HL-60/S4 treated with retinoic acid at 250 ng/mL for 4 days and 3 days (cell line): ENCODE measurements around the gene ITIH1.

Source experiments
- in situ Hi-C: fragments of 300-500 bp; cut with MboI; formaldehyde crosslinking; loops from 2 replicates; pipeline ENCODE4 v1.7.0; 2022; ENCODE audit warnings: low sequenced_read_pairs

Gene ITIH1, protein sequence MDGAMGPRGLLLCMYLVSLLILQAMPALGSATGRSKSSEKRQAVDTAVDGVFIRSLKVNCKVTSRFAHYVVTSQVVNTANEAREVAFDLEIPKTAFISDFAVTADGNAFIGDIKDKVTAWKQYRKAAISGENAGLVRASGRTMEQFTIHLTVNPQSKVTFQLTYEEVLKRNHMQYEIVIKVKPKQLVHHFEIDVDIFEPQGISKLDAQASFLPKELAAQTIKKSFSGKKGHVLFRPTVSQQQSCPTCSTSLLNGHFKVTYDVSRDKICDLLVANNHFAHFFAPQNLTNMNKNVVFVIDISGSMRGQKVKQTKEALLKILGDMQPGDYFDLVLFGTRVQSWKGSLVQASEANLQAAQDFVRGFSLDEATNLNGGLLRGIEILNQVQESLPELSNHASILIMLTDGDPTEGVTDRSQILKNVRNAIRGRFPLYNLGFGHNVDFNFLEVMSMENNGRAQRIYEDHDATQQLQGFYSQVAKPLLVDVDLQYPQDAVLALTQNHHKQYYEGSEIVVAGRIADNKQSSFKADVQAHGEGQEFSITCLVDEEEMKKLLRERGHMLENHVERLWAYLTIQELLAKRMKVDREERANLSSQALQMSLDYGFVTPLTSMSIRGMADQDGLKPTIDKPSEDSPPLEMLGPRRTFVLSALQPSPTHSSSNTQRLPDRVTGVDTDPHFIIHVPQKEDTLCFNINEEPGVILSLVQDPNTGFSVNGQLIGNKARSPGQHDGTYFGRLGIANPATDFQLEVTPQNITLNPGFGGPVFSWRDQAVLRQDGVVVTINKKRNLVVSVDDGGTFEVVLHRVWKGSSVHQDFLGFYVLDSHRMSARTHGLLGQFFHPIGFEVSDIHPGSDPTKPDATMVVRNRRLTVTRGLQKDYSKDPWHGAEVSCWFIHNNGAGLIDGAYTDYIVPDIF

GRCh38 chr3:52777127-52777958, at the start of gene ITIH1:
ITIH1 (plus strand) TSS chr3:52777599; CDS start chr3:52777616, 17 bp downstream.
- in situ Hi-C loops: no loop called here

GRCh38 chr3:52728753-52729152, 48.6 kb upstream of the ITIH1 start:
- in situ Hi-C loops: loop anchor here (25.0 kb wide), 1 partner anchor 334 kb away; no protein-coding TSS in a partner anchor

GRCh38 chr3:52730681-52731080, 46.7 kb upstream of the ITIH1 start:
- in situ Hi-C loops: loop anchor here (25.0 kb wide), 1 partner anchor 332 kb away; no protein-coding TSS in a partner anchor

DNA sequence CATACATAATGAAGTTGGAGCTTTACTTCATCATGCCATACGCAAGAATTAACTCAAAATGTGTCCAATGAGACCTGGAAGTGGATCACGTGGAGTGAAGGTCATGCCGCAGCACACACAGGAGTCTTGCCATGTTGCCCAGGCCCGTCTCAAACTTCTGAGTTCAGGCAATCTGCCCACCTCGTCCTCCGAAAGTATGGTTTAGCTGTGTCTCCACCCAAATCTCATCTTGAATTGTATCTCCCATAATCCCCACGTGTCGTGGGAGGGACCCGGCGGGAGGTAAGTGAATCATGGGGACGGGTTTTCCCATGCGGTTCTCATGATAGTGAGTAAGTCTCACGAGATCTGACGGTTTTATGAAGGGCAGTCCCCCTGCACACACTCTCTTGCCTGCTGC, 45.8 kb upstream of the ITIH1 start:
- in situ Hi-C loops: loop anchor here (25.0 kb wide), 1 partner anchor 331 kb away; no protein-coding TSS in a partner anchor

GRCh38 chr3:52733256-52733891, 44.0 kb upstream of the ITIH1 start:
- in situ Hi-C loops: loop anchor here (25.0 kb wide), 1 partner anchor 329 kb away; no protein-coding TSS in a partner anchor

GRCh38 chr3:52739730-52740129, 37.7 kb upstream of the ITIH1 start:
- in situ Hi-C loops: loop anchor here (25.0 kb wide), 1 partner anchor 323 kb away; no protein-coding TSS in a partner anchor

- in situ Hi-C loops: loop anchor here (25.0 kb wide), 1 partner anchor 320 kb away; no protein-coding TSS in a partner anchor
Measured at GRCh38 chr3:52742418-52743041, 34.9 kb upstream of the ITIH1 start.

DNA sequence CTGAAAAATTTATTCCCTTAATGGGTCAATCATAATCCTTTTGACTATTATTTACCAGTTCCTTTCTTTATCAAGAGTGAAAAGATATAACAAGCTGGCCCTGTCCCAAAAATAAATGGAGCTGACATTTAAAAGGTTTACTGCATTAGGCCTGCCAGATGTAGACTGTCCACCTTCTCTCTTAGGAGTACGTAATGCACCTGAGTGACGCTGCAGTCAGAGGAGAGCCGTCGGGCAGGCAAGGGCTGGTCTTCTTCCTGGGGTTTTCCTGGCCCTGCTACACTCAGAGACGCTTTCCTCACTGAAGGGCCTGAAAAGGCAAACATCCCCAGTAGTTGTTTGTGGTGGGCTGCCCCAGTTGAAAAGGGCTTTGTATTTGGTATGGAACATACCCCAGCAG, 34.2 kb upstream of the ITIH1 start:
- in situ Hi-C loops: loop anchor here (25.0 kb wide), 1 partner anchor 319 kb away; no protein-coding TSS in a partner anchor

GRCh38 chr3:52743721-52744120, 33.7 kb upstream of the ITIH1 start:
- in situ Hi-C loops: loop anchor here (25.0 kb wide), 1 partner anchor 319 kb away; no protein-coding TSS in a partner anchor

DNA sequence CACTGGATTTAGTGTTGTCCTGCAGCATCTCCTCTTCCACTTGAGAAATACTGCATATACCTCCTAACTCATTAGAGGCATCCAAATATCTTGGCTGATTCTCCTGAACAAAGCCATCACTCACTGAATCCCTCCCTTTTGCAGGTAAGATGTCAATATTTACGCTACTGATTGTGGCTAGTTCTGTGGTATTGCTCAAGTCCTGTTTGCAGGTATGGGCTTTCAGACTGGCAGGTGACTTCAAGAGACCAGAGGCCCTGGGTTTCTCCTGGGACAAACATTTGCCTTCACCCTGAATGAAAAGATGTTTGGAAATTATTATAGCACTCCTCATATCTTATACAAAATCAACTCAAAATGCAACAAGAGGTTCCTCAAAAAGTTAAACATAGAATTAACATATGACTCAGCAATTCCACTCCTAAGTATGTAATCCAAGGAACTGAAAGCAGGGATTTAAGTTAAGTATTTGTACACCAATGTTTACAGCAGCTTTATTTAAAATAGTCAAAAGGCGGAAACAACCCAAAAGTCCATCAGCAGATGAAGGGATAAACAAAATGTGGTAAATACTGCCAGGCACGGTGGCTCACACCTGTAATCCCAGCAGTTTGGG, 25.2 kb upstream of the ITIH1 start:
- in situ Hi-C loops: no loop called here

DNA sequence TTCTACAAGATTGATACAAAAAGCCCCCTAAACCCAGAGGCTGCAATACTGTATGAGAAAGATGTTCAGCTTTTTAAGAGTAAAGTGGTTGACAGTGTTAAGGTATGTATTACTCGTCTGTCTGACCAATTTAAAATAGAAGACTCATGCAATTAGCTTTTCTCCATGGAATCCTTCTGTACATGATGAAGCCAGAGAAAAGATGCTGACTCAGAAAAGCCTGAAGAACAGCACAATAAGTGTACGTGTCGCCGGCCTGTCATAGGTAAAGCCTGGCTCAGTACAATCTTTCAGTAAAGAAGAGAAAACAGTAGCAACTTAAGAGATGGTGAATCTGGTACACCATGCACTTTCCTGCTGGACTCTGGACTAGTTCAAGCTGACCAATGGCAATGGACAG, 23.0 kb upstream of the ITIH1 start:
- in situ Hi-C loops: no loop called here

DNA sequence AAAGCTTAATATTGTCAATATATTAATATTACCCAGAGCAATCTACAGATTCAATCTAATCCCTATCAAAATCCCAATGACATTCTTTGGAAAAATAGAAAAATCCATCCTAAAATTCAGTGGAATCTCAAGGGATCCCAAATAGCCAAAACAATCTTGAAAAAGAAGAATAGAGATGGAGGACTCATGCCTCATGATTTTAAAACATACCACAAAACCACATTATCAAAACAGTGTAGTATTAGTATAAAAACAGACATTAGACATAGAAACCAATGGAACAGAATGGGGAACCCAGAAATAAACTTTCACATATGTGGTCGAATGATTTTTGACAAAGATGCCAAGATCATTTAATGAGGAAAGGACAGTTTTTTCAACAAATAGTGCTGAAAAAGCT, 21.3 kb upstream of the ITIH1 start:
- in situ Hi-C loops: no loop called here

GRCh38 chr3:52763466-52763865, 13.9 kb upstream of the ITIH1 start:
- in situ Hi-C loops: no loop called here

- in situ Hi-C loops: no loop called here
Measured at GRCh38 chr3:52769786-52770455, 7.5 kb upstream of the ITIH1 start.

- in situ Hi-C loops: no loop called here
Measured at GRCh38 chr3:52770496-52771333, 6.7 kb upstream of the ITIH1 start, which contains the start of gene NEK4. NEK4 (minus strand) TSS chr3:52770940; CDS start chr3:52770746, 194 bp downstream.

DNA sequence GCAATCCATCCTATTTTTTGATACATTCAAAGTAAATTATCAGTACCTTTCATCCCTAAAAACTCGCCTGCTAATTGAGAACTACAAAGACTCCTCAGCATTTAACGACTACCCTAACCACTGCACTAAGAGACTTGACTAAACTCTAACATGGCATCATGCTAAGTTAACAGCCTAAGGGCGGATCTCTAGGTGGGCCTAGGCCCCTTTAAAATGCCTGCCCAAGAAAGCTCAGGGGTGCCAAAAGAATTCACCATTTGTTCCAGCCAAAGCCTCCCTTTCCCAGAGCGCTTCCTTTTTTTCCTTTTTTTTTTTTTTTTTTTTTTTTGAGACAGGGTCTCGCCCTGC, 6.1 kb upstream of the ITIH1 start:
- in situ Hi-C loops: no loop called here

DNA sequence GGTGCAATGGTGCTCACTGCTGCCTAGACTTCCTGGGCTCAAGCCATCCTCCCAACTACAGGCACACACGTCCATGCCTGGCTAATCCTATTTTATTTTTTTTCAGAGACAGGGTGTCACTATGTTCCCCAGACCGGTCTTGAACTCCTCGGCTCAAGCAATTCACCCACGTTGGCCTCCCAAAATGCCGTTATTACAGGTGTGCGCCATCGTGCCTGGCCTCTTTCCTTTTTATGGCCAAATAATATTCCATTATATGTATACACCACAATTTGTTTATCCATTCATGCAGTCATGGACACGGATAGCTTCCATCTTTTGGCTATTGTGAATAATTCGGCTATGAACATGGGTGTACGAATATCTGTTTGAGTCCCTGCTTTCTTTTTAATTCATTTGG, 5.7 kb upstream of the ITIH1 start:
- in situ Hi-C loops: no loop called here
